Activated CD4-positive, alpha-beta memory T cell treated with anti-CD3 and anti-CD28 coated beads, Interleukin-2, amount 10 ng/mL, durations not matched to agents 7 days and 5 days (primary cell): Measurements from ENCODE around the gene VEZF1. TPM values are rescaled to one million over a fixed set of nuclear protein-coding genes. Genes with fewer than 3 reads are reported as not detected.

Experiments used
- CTCF ChIA-PET: fragments of 350-600 bp; sonication (Branson Sonifier 250); formaldehyde crosslinking; loops from one replicate; lab custom pipeline; 2021; ENCODE audit warnings: antibody characterized with exemption, inconsistent platforms; lab: Charles Lee
- POLR2A ChIA-PET: fragments of 350-600 bp; sonication (Branson Sonifier 250); formaldehyde crosslinking; loops from one replicate; lab custom pipeline; 2021; ENCODE audit warnings: antibody characterized with exemption; lab: Charles Lee
- DNase-seq: peaks from one replicate; pipeline ENCODE4 v3.0.0-alpha.2; 2020
- H3K27ac Mint-ChIP-seq: one replicate; pipeline ENCODE4 v1.8.0; 2021; ENCODE audit warnings: mild to moderate bottlenecking, mixed read lengths
- H3K27me3 Mint-ChIP-seq: one replicate; pipeline ENCODE4 v1.8.0; 2021; ENCODE audit warnings: mixed read lengths
- H3K36me3 Mint-ChIP-seq: one replicate; pipeline ENCODE4 v1.8.0; 2021; ENCODE audit warnings: low read depth, mixed read lengths
- H3K4me1 Mint-ChIP-seq: one replicate; pipeline ENCODE4 v1.8.0; 2021; ENCODE audit warnings: mixed read lengths
- H3K4me3 Mint-ChIP-seq: one replicate; pipeline ENCODE4 v1.8.0; 2021; ENCODE audit warnings: mild to moderate bottlenecking, mixed read lengths
- H3K9me3 Mint-ChIP-seq: one replicate; pipeline ENCODE4 v1.8.0; 2021; ENCODE audit warnings: mixed read lengths
- total RNA-seq, 2 experiments: library from RNA; stranded (reverse); gene quantifications; one replicate each; pipeline ENCODE4 v1.2.3, GENCODE V29; 2021

Gene VEZF1
- total RNA-seq, 2 experiments from 2014 or later: 44.6 to 46.6 TPM

DNA sequence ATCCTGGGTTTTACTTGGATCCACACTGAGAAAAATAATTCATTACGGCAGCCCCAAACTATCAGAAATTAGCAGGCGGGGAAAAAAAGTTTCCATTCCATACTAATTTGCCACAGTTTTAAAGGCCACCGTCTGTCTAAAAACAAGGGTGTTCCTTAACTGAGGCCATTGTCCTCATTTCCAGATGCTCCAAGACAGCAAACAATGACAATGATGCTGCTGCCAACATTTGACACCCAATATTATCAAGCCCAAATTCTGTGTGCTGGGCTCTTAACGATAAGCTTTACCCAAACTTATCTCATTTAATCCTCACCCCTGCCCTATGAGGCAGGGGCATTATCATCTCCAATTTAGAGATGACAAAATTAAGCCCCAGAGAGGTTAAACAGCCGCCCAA, 59.1 kb downstream of the VEZF1 start:
- H3K36me3 Mint-ChIP-seq: no peaks in the 10 kb centered on the region
- H3K27me3 Mint-ChIP-seq: peaks cover 32% of the 10 kb centered on the region
- DNase-seq: no peak
- CTCF ChIA-PET: no interaction called here
- H3K4me1 Mint-ChIP-seq: peaks cover 6% of the 10 kb centered on the region
- no peak overlapping the region for H3K4me3 Mint-ChIP-seq
- H3K9me3 Mint-ChIP-seq: no peaks in the 10 kb centered on the region
- no peak overlapping the region for H3K27ac Mint-ChIP-seq
- POLR2A ChIA-PET: no interaction called here

DNA sequence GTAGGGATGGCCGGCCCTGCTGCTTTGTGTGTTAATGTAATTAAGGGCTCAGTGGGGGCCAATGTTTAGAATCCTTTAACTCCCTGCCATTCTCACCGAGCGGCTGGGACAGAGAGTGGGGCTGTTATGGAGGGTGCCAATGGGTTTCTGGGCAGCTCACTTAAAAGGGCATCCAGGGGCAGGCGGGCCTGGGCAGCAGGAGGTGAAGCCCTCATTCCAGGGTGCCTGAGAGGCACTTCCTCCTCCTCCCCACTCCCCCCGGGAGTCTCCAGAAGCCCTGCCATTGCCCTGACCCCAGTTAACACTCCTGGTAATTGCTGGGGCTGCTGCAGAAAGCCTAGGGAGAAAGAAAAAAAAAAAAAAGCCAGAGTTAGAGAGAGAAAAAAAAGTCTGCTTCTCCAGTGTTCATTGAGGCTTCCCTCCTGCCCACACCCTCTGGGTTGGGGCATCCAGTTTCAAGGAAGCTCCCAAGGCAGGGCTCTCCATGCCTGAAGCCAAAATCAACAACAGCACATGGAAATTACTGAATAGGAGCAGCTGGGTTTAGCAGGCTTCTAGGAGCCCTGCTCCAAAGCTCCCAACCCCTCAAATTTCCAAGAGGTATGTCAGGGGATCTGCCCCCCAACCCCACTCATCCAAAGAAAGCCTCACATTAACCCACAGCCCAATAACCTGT, 60.9 kb downstream of the VEZF1 start:
- peaks cover 2% of the 10 kb centered on the region for H3K36me3 Mint-ChIP-seq
- H3K9me3 Mint-ChIP-seq: no peaks in the 10 kb centered on the region
- DNase-seq: no peak
- no peak overlapping the region for H3K27ac Mint-ChIP-seq
- ChIA-PET CTCF (no interaction called here), POLR2A (interaction anchor here (1.2 kb wide), 1 partner anchor 80 kb away, joined by 3 read pairs; the partner anchor contains the start of gene SRSF1)
- H3K27me3 Mint-ChIP-seq: peaks cover 34% of the 10 kb centered on the region
- peaks cover 16% of the 10 kb centered on the region for H3K4me1 Mint-ChIP-seq
- H3K4me3 Mint-ChIP-seq: no peak overlapping the region

DNA sequence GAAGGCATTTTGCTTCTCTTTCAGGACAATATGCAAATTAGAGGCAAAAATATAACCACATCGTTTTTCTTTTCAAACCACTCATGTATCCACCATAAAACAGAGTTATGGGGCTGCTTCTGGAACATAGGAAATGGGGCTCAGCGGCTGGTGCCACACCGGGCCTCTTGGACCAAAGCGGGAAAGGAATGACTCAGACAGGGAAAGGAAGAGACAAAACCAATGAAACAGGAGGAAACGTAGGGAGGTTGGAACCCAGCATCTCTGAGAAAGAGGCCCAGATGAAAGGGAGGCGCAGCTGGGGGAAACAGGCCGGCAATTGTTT, 61.4 kb downstream of the VEZF1 start:
- peaks cover 2% of the 10 kb centered on the region for H3K36me3 Mint-ChIP-seq
- H3K27me3 Mint-ChIP-seq: peaks cover 35% of the 10 kb centered on the region
- H3K27ac Mint-ChIP-seq: no peak overlapping the region
- CTCF ChIA-PET: no interaction called here
- no peak for DNase-seq
- H3K9me3 Mint-ChIP-seq: no peaks in the 10 kb centered on the region
- peaks cover 17% of the 10 kb centered on the region for H3K4me1 Mint-ChIP-seq
- POLR2A ChIA-PET: no interaction called here
- no peak overlapping the region for H3K4me3 Mint-ChIP-seq

DNA sequence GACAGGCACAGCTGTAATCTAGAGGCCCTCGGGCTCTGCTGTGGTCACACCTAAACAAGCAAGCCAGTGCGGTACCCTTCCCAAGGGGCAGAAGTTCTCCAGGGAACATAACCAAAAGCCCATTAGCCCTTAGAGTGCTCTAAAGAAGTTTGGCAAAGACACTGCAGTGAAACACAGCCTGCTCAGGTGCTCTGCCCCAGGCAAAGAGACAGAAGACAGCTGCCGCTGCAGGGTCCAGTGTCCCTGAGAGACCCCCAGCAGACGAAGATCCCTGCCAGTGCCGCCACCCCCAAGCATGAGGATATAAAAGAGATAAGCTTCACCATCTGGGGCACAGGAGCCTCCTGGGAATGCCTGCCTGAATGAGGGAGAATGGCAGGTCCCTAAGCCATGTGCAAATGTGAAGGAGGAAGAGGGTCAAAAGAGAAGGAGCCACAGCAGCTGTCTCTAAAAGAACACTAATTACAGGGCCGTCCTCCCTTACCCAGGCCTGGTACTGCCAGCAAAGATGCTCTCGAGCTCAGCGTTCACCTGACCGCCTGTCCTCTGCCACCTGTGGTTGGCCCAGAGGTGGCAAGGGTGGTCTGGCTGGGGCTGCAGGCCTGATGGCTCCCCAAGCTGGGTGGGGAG, 62.6 kb downstream of the VEZF1 start:
- H3K9me3 Mint-ChIP-seq: no peaks in the 10 kb centered on the region
- no peak overlapping the region for H3K27ac Mint-ChIP-seq
- peaks cover 2% of the 10 kb centered on the region for H3K36me3 Mint-ChIP-seq
- ChIA-PET POLR2A (no interaction called here), CTCF (interaction anchor here (0.5 to 0.6 kb wide), 2 partner anchors 78 to 1342 kb away, joined by 3 to 4 read pairs; no protein-coding TSS in a partner anchor)
- H3K27me3 Mint-ChIP-seq: peaks cover 34% of the 10 kb centered on the region
- H3K4me1 Mint-ChIP-seq: peaks cover 17% of the 10 kb centered on the region
- H3K4me3 Mint-ChIP-seq: no peak overlapping the region
- DNase-seq: no peak

DNA sequence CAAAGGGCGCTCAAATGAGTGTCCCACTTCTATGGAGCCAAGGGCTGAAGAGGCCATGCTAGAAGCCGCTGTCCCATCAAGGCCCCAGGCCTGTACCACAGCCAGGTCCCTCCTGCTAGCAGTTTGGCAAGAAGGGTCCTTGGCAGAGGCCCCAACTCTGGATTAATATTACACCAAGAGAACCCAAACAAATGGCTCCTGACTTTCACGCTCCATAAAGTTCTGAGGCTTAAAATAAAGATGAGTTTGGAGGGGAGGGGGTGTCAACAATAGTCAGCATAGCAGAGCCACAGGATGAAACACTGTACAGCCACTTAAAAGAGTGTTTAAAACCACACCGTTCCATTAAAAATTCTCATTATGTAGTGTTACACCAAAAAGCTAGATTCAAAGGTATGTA, 63.4 kb downstream of the VEZF1 start:
- CTCF ChIA-PET: no interaction called here
- H3K27ac Mint-ChIP-seq: no peak overlapping the region
- DNase-seq: no peak

More for the DNA sequence above, 63.4 kb downstream of the VEZF1 start:
- Mint-ChIP-seq H3K4me3 (no peak overlapping the region), H3K9me3 (no peaks in the 10 kb centered on the region), H3K4me1 (peaks cover 17% of the 10 kb centered on the region), H3K36me3 (peaks cover 2% of the 10 kb centered on the region), H3K27me3 (peaks cover 34% of the 10 kb centered on the region)
- POLR2A ChIA-PET: no interaction called here

Other genes with a start within 250 kb of the VEZF1 start
- not detected for gene CCDC182, start 243.0 kb downstream of the VEZF1 start, total RNA-seq
- 10 to 100 TPM; 30.8 to 35.3 TPM for gene MRPS23, start 138.2 kb downstream of the VEZF1 start, total RNA-seq
- under 1 TPM in 1 of 2 experiments, not detected in 1; 0.25 TPM for gene CUEDC1, start 32.8 kb downstream of the VEZF1 start, total RNA-seq
- gene SRSF1, start 19.0 kb upstream of the VEZF1 start, total RNA-seq: 100 to 1,000 TPM; 298 to 304 TPM
- 10 to 100 TPM; 29.4 to 29.7 TPM for gene DYNLL2, start 95.2 kb upstream of the VEZF1 start, total RNA-seq
- gene OR4D1, start 160.1 kb upstream of the VEZF1 start, total RNA-seq: under 1 TPM; 0.83 to 0.88 TPM
- not detected for gene OR4D2, start 178.7 kb upstream of the VEZF1 start, total RNA-seq
- gene EPX, start 204.5 kb upstream of the VEZF1 start, total RNA-seq: not detected
- 10 to 100 TPM; 18.7 to 19.8 TPM for gene MKS1, start 231.0 kb upstream of the VEZF1 start, total RNA-seq